ENCODE measurements around the gene IL21. TPM values are rescaled to one million over a fixed set of nuclear protein-coding genes. Genes with fewer than 3 reads are reported as not detected.

IL21 gene
- total and polyA plus RNA-seq, 2 of the 13 experiments (the other 11 are each of a cell fraction or from before 2014, with no cell fraction given): not detected

DNA sequence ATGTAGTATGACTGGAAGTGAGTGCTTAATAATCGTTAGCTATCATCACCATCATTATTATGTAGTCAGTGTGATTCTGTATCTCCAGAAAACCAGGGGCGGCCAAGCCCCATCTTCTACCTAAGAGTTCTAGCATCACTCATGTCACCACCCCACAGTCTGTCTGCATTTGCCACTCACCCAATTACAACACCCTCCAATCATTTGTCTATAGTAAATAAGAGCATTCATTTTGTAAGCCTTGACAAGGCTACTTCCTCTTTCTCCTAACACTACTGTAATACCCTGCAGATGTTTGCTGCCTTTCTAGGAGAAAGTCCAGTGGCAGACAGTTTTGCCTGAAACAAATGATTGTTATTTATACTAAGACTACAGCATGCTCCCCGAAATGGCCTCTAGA, 15.8 kb upstream of the IL21 start (continued):
- TF ChIP-seq ZNF296 (CRISPR knock-in tag; conservative IDR thresholded peaks at IDR 0.05): no peak
- TF ChIP-seq CREM (IDR thresholded peaks at IDR 0.05): no peak
- no peak for TF ChIP-seq CREM (CRISPR knock-in tag; IDR thresholded peaks at IDR 0.05)

DNA sequence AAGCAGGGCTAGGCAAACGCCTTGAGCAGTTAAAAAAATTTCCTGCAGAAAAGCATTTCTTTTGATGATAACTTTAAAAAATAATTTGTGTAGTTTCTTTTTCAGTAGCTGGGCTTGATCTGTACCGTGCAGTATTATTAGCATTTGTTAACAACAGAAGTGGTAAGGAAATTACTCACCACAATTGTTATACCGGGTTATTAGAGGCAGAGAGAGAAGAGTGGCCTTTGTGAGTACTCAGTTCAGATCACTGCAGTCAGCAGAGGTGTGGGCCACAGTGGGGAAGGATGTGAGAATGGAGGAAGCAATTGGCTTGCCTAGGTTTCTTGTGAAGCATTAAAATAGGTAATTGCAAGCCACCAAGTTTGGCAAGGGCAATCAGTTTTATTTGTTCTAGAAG, 14.3 kb upstream of the IL21 start:
- Histone ChIP-seq H2AFZ (ENCODE audit: low read length) (no peak overlapping the region), H3K79me2 (ENCODE audit: insufficient read depth, low read length) (no peaks in the 10 kb centered on the region), H3K4me2 (ENCODE audit: low read depth, low read length) (no peak overlapping the region), H3K27ac (ENCODE audit: extremely low read length, insufficient read depth, low read length) (no peak overlapping the region), H3K4me1 (ENCODE audit: insufficient read depth, low read length) (no peaks in the 10 kb centered on the region), H4K20me1 (ENCODE audit: insufficient read depth, low read length) (no peaks in the 10 kb centered on the region), H3K36me3 (replicated peaks in 1 of 2; ENCODE audit: control insufficient read depth in 1 of 2, insufficient read depth in 2 of 2, low read length in 2 of 2) (no peaks in the 10 kb centered on the region), H3K9me3 (ENCODE audit: low read length) (no peaks in the 10 kb centered on the region), H3K27me3 (ENCODE audit: control insufficient read depth in 1 of 2, insufficient read depth in 2 of 2, low read length in 2 of 2) (peaks cover 0 to 5% of the 10 kb centered on the region in 2 experiments; a peak in 2 of 5 replicates), H3K4me3 (replicated peaks in 1 of 3; ENCODE audit: insufficient read depth in 1 of 3, low read depth in 2 of 3, low read length in 3 of 3) (no peak overlapping the region), H3K9ac (ENCODE audit: insufficient read depth, low read depth, low read length) (no peak overlapping the region)
- in situ Hi-C loops (cut with HindIII; ENCODE audit: extremely low pct_ligation_motif_present, low pct_unique_long_range_greater_than_20kb) (no loop called here), intact Hi-C loops (cut with micrococcal nuclease; ENCODE audit: unreplicated experiment) (no loop called here)
- TF ChIP-seq NR2F2 (IDR thresholded peaks at IDR 0.05; ENCODE audit: borderline replicate concordance, low read depth) (no peak), ISL2 (CRISPR knock-in tag; IDR thresholded peaks at IDR 0.05) (no peak), TP53 (CRISPR knock-in tag; conservative IDR thresholded peaks at IDR 0.05) (no peak), TARDBP (CRISPR knock-in tag; IDR thresholded peaks at IDR 0.05) (no peak)
- TF ChIP-seq, protein P1, sequence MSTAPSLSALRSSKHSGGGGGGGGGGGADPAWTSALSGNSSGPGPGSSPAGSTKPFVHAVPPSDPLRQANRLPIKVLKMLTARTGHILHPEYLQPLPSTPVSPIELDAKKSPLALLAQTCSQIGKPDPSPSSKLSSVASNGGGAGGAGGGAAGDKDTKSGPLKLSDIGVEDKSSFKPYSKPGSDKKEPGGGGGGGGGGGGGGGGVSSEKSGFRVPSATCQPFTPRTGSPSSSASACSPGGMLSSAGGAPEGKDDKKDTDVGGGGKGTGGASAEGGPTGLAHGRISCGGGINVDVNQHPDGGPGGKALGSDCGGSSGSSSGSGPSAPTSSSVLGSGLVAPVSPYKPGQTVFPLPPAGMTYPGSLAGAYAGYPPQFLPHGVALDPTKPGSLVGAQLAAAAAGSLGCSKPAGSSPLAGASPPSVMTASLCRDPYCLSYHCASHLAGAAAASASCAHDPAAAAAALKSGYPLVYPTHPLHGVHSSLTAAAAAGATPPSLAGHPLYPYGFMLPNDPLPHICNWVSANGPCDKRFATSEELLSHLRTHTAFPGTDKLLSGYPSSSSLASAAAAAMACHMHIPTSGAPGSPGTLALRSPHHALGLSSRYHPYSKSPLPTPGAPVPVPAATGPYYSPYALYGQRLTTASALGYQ (CRISPR knock-in tag; IDR thresholded peaks at IDR 0.05): no peak
- no TSS peak for BruUV-seq (replicated peaks)
- ATAC-seq: no peak
- DNase-seq (ENCODE audit: low spot score): no peak
- CTCF ChIA-PET (ENCODE audit: low intra/inter-chr PET ratio, low total read pairs): no interaction called here
- no peak for FAIRE-seq
- WGBS (ENCODE audit: low lambda C conversion rate): 2% methylated on average over 3 of the region's 3 CpGs
- POLR2A ChIA-PET: no interaction called here
